Measurements from ENCODE around the gene NPM3.

The NPM3 gene

DNA sequence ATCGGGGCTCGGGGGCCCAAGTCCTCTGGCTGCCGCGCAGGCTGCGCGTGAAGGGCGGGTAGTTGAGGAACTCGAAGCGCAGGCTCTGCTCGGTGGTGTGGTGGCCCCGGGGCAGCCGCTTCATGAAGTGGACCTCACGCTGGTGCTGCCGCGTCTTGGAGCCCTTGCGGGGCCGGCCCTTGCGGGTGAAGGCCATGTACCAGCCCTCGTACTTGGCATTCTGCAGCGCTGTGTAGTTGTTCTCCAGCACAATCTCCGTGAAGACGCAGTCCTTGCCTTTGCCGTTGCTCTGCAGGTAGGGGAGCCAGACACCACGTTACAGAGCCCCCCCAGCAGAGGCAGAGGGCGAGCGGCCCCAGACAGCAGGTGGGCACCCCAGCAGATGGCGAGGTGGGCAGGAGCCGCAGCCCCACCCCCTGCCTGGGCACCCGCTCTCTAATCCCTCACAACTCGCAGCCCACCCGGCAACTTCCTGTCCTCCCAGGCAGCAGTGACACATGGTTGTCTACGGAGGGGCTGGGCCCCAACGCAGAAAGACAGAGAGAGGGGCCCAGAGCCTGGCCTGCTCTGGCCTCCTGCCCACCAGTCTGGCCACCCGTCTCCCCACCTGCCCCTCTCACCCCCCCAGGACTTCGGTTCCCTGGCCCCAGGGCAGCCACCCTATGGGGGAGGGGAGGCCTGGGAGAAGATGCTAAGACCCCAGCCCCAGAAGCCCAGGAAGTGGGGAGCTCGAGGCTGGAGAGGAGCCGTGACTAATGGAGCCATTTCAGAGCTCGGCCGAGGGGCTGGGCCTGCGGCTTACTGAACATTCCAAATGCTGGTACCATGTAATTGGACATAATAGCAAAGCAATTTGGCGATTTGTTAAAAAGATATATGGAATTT lies 12.7 kb downstream of the NPM3 start:
- Histone ChIP-seq H3K4me3 (ENCODE audit: low read depth, low read length) (no peak overlapping the region), H3K27me3 (ENCODE audit: control insufficient read depth, insufficient read depth, low read length) (peaks cover 43% of the 10 kb centered on the region), H3K9ac (ENCODE audit: low read depth, low read length) (no peak overlapping the region), H3K36me3 (ENCODE audit: control insufficient read depth, insufficient read depth, low read length) (no peaks in the 10 kb centered on the region), H3K4me1 (ENCODE audit: control insufficient read depth, insufficient read depth, low read length) (peaks cover 11% of the 10 kb centered on the region), H3K9me3 (ENCODE audit: control insufficient read depth, insufficient read depth, low read length) (no peaks in the 10 kb centered on the region)

DNA sequence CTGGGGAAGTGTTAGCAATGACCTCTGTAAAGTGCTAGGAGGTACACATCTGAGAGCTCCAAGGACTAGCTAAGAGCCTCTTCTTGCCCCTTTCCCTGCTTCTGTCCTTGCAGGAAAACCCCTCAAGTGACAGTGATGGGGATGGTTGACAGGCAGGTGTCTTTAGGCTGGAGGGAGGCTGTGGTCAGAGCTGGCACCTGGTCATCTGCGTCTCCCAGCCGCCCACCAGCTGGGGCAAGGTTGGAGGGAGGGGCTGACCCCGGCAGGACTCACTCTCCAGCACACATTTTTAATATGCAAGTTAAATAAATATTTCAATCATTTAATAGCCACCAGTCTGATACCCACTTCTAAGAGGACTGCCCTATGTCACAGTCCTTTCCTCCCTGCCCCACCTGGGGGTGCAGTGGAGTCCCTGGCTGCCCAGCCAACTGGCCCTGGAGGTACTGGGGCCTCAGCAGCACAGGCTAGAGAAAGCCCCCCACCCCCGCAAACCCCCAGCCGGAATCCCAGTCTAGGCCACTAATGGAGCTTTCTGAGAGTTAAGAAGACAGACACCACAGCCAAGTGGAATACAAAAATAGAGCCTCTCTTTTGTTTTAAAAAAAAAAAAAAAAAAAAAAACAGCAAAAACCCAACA lies 13.6 kb downstream of the NPM3 start:
- H3K9me3 ChIP-seq (ENCODE audit: control insufficient read depth, insufficient read depth, low read length) = no peaks in the 10 kb centered on the region
- peaks cover 34% of the 10 kb centered on the region for H3K27me3 ChIP-seq (ENCODE audit: control insufficient read depth, insufficient read depth, low read length)

DNA sequence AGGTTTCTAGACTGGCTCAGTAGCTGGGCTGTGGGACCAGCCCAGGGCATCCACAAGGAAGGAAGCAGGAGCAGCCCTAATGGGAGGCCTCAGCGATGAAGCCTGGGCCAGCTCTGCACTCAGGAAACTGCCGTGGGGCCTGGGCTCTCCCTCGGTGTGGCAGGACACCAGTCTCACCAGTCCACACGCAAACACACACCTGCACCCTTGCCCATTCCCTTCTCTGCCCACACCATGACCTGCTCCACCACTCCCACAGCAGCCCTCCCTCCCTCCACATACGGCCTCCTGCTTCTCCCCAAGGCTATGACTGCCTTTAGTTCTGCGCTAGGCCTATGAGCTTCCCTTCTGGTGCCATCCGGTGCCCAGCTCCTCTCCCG lies 14.5 kb downstream of the NPM3 start:
- Histone ChIP-seq H3K4me1 (ENCODE audit: control insufficient read depth, insufficient read depth, low read length) (peaks cover 10% of the 10 kb centered on the region), H3K4me3 (ENCODE audit: low read depth, low read length) (no peak overlapping the region), H3K9me3 (ENCODE audit: control insufficient read depth, insufficient read depth, low read length) (no peaks in the 10 kb centered on the region), H3K9ac (ENCODE audit: low read depth, low read length) (no peak overlapping the region), H3K27me3 (ENCODE audit: control insufficient read depth, insufficient read depth, low read length) (peaks cover 26% of the 10 kb centered on the region), H3K36me3 (ENCODE audit: control insufficient read depth, insufficient read depth, low read length) (no peaks in the 10 kb centered on the region)

More for the DNA sequence above, 13.6 kb downstream of the NPM3 start:
- peaks cover 11% of the 10 kb centered on the region for H3K4me1 ChIP-seq (ENCODE audit: control insufficient read depth, insufficient read depth, low read length)
- no peak overlapping the region for H3K9ac ChIP-seq (ENCODE audit: low read depth, low read length)
- no peak overlapping the region for H3K4me3 ChIP-seq (ENCODE audit: low read depth, low read length)
- H3K36me3 ChIP-seq (ENCODE audit: control insufficient read depth, insufficient read depth, low read length) = no peaks in the 10 kb centered on the region

DNA sequence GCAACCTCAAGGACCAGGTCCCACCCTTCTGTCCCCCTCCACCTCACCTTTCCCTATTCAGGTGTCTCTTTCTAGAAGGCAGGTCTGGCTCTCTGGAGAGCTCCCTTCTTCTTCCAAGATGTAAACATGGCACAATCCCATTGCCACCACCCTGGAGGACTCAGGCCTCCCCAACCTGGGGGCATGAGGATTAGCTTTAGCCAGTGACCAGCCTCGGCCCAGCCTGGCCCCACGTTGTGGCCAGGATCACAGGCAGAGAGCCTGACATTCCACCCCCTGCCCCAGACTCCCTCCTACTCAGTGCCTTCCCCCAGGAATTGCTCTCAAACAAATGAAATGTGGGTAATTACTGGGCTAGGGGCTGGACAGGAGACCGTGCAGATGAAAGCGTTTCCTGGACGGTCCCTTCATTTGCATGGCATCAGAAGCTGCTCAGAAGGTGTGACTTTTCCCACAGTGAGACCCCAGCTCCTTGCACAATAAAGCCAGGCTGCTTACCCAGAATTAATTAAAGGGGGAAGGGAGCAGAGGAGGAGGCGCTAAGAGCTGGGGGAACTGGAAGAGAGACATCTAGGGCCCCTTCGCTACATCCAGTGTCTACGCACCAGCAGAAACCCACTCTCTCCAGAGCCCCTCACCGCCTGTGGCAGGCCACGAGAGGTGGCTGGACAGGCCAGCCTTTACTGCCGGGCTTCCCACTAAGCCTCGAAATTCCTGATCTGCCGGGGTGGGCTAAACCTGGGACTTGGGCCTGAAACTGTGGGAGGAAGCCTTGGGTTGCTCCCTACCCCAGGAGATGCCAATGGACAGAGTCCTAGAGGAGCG lies 15.1 kb downstream of the NPM3 start:
- H3K4me1 ChIP-seq (ENCODE audit: control insufficient read depth, insufficient read depth, low read length) = peaks cover 6% of the 10 kb centered on the region
- no peaks in the 10 kb centered on the region for H3K36me3 ChIP-seq (ENCODE audit: control insufficient read depth, insufficient read depth, low read length)
- H3K9ac ChIP-seq (ENCODE audit: low read depth, low read length) = no peak overlapping the region
- H3K27me3 ChIP-seq (ENCODE audit: control insufficient read depth, insufficient read depth, low read length) = peaks cover 20% of the 10 kb centered on the region
- H3K4me3 ChIP-seq (ENCODE audit: low read depth, low read length) = no peak overlapping the region
- H3K9me3 ChIP-seq (ENCODE audit: control insufficient read depth, insufficient read depth, low read length) = no peaks in the 10 kb centered on the region

DNA sequence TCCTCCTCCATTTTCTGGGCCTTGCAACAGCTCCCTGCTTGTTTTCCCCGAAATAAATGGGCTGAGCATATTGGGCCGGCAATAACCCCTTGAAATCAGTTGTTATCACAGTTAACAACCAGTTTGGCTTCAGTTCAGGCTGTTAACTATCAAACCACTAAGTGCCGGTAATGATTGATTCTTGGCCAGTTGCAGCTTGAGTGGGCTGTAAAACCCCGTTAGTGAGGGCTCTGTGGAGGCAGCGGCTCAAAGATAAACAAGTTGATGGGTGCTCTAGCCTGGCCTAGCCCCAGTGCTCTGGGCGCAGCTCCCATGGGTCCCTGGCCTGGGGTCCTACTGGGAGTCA lies 15.7 kb downstream of the NPM3 start:
- H3K9me3 ChIP-seq (ENCODE audit: control insufficient read depth, insufficient read depth, low read length) = no peaks in the 10 kb centered on the region
- no peak overlapping the region for H3K4me3 ChIP-seq (ENCODE audit: low read depth, low read length)
- H3K27me3 ChIP-seq (ENCODE audit: control insufficient read depth, insufficient read depth, low read length) = peaks cover 14% of the 10 kb centered on the region
- peaks cover 2% of the 10 kb centered on the region for H3K4me1 ChIP-seq (ENCODE audit: control insufficient read depth, insufficient read depth, low read length)
- H3K36me3 ChIP-seq (ENCODE audit: control insufficient read depth, insufficient read depth, low read length) = no peaks in the 10 kb centered on the region
- H3K9ac ChIP-seq (ENCODE audit: low read depth, low read length) = no peak overlapping the region

DNA sequence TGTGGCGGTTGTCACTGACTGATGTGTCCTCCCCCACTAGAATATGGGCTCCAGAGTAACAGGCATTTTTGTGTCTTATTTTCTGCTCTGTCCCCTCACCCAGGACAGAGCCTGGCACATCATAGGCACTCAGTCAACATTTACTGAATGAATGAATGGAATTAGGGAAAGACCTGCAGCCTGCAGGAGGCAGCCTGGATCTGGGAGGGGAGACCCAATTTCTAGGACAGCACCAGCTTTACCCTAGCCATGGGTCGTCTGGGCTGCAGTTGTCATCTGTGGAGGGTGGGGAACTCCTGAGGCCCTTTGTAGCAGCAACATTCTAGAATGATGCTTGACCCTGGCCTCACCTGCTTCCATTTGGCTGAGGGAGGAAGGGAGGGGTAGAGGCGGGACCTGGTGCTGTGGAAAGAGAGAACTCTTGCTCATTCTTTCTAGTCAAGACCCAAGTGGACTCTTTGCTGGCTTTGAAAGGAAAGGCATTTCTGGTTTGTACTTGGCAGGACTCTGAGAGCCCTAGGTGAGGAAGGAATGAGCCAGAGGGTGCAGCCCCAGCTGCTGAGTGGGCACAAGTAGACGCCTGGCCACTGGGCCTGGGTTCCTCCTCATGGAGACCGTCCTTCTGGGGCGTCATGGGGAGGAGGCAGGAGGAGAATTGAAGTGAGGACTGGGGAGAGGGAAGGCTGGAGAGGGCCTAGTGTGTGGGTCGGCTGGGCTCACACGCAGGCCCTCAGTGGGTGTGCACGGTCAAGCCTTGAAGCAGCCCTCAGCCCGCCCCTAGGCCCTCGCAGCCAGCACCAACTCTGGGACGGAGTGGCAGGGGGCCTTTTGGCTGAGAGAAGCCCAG lies 16.3 kb downstream of the NPM3 start:
- no peaks in the 10 kb centered on the region for H3K9me3 ChIP-seq (ENCODE audit: control insufficient read depth, insufficient read depth, low read length)
- no peak overlapping the region for H3K4me3 ChIP-seq (ENCODE audit: low read depth, low read length)
- peaks cover 8% of the 10 kb centered on the region for H3K27me3 ChIP-seq (ENCODE audit: control insufficient read depth, insufficient read depth, low read length)
- H3K4me1 ChIP-seq (ENCODE audit: control insufficient read depth, insufficient read depth, low read length) = peaks cover 1% of the 10 kb centered on the region
- H3K9ac ChIP-seq (ENCODE audit: low read depth, low read length) = no peak overlapping the region
- H3K36me3 ChIP-seq (ENCODE audit: control insufficient read depth, insufficient read depth, low read length) = no peaks in the 10 kb centered on the region

DNA sequence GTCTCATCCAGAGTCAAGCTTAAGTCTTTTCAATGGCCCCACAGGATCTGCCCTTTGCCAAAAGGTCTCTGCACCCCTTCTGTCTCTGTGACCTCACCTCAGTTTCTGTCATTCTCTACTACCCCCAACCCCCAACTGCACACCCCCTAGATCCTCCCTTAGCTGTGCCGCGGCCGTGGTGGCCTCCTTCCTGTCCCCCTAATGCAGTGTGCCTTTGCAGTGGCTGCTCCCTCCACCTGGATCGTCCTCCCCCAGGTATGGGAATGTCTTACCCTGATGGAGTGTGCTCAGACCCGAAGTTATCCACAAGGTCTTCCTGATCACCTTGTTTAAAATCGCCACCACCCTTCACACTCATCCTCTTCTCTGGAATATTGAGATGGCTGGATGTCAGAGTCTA lies 16.9 kb downstream of the NPM3 start:
- no peaks in the 10 kb centered on the region for H3K36me3 ChIP-seq (ENCODE audit: control insufficient read depth, insufficient read depth, low read length)
- H3K9ac ChIP-seq (ENCODE audit: low read depth, low read length) = no peak overlapping the region
- no peaks in the 10 kb centered on the region for H3K4me1 ChIP-seq (ENCODE audit: control insufficient read depth, insufficient read depth, low read length)
- H3K9me3 ChIP-seq (ENCODE audit: control insufficient read depth, insufficient read depth, low read length) = no peaks in the 10 kb centered on the region
- peaks cover 3% of the 10 kb centered on the region for H3K27me3 ChIP-seq (ENCODE audit: control insufficient read depth, insufficient read depth, low read length)
- H3K4me3 ChIP-seq (ENCODE audit: low read depth, low read length) = no peak overlapping the region

DNA sequence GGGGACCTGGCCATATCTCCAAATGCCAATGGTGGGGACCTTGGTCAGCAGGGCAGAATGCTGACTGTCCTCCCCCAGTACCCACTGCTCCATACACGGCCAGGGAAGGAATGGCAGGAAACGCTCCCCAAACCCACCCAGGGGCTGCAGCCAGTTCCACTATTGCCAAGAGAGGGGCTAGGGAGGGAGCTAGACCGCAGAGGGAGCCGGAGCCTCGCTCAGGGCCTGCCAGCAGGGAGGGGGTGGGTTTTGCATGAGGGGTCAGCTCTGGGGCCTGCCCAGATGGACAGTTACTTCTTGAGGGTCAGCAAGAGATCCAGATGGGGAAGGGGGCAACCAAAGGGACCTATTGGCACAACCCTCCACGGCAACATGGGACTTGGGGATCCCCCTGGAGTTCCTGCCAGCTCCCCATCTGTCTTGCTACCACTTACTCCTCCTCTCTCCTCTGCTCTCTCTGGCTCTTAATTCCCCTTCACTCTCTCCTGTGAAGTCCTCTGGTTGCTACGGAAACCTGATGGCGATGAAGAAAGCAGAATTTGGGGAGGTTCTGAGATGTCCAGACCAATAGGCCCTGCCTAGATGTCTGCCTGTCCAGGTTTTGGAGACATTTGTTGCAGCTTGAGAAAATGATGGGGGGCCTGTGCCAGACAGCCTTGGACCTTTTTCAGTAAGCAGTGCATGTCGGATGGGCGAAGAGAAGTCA lies 20.0 kb downstream of the NPM3 start:
- Histone ChIP-seq H3K9ac (ENCODE audit: low read depth, low read length) (no peak overlapping the region), H3K27me3 (ENCODE audit: control insufficient read depth, insufficient read depth, low read length) (peaks cover 5% of the 10 kb centered on the region), H3K36me3 (ENCODE audit: control insufficient read depth, insufficient read depth, low read length) (no peaks in the 10 kb centered on the region), H3K4me1 (ENCODE audit: control insufficient read depth, insufficient read depth, low read length) (no peaks in the 10 kb centered on the region), H3K9me3 (ENCODE audit: control insufficient read depth, insufficient read depth, low read length) (no peaks in the 10 kb centered on the region), H3K4me3 (ENCODE audit: low read depth, low read length) (no peak overlapping the region)

DNA sequence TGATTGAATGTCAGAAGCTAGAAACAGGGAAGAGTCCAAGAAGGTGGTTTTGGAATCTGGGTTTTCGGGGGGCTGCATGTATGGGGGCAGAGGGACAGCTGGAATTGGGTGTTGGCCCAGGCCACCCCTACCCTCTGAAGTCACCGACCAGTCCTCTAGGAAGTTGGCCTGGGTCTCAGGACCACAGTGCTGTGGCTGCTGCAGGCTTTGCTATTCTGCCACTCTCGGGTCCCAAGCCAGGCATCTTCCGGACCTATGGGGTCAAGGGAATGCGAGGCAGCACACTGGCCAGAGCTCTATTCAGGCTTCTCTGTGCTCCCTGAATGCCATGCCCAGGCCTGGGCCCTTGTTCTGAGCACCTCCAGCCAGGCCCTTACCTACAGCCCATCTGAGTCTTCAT lies 20.5 kb downstream of the NPM3 start:
- Histone ChIP-seq H3K4me3 (ENCODE audit: low read depth, low read length) (no peak overlapping the region), H3K36me3 (ENCODE audit: control insufficient read depth, insufficient read depth, low read length) (no peaks in the 10 kb centered on the region), H3K4me1 (ENCODE audit: control insufficient read depth, insufficient read depth, low read length) (no peaks in the 10 kb centered on the region), H3K27me3 (ENCODE audit: control insufficient read depth, insufficient read depth, low read length) (peaks cover 6% of the 10 kb centered on the region), H3K9me3 (ENCODE audit: control insufficient read depth, insufficient read depth, low read length) (no peaks in the 10 kb centered on the region), H3K9ac (ENCODE audit: low read depth, low read length) (no peak overlapping the region)

DNA sequence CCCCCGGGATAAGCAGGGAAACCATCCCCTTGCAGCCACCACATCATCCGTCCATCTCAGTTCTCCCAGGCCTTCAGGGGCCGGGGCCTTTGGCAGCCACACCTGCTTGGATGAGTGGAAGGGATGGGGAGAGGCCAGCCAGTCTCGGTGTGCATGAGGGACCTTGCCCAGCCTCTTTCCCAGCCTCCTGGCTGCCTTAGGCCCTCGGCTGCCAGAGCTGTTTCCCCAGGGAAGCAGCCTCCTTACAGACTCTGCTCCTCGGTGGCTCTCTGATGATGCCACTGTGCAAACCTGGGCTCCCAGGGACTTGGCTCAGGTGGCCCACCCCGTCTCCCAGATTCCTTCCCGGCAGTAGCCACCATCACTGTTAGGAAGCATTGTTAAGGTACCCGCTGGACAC lies 22.0 kb downstream of the NPM3 start:
- no peak overlapping the region for H3K4me3 ChIP-seq (ENCODE audit: low read depth, low read length)
- no peaks in the 10 kb centered on the region for H3K9me3 ChIP-seq (ENCODE audit: control insufficient read depth, insufficient read depth, low read length)
- H3K4me1 ChIP-seq (ENCODE audit: control insufficient read depth, insufficient read depth, low read length) = no peaks in the 10 kb centered on the region
- H3K27me3 ChIP-seq (ENCODE audit: control insufficient read depth, insufficient read depth, low read length) = peaks cover 7% of the 10 kb centered on the region
- H3K36me3 ChIP-seq (ENCODE audit: control insufficient read depth, insufficient read depth, low read length) = no peaks in the 10 kb centered on the region
- no peak overlapping the region for H3K9ac ChIP-seq (ENCODE audit: low read depth, low read length)

DNA sequence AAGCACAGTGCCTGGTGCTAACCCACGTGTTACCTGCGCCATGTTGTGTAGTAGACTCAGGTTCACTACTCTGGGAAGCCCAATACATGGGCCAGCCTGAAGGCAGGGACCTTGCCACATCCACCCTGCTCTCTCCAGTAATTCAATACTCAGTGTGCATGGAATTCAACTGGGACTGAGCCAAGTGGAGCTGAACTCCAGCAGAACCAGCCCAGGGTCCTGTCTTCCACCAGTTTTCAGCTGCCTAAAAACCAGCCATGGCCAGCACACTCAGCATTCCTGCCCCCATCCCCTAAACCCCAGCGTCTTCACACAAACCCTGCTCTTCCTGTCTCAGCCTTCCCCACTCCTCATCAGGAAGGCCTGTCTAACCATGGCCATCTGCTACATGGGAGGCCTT lies 22.7 kb downstream of the NPM3 start:
- Histone ChIP-seq H3K9ac (ENCODE audit: low read depth, low read length) (no peak overlapping the region), H3K9me3 (ENCODE audit: control insufficient read depth, insufficient read depth, low read length) (no peaks in the 10 kb centered on the region), H3K4me1 (ENCODE audit: control insufficient read depth, insufficient read depth, low read length) (no peaks in the 10 kb centered on the region), H3K27me3 (ENCODE audit: control insufficient read depth, insufficient read depth, low read length) (peaks cover 7% of the 10 kb centered on the region), H3K4me3 (ENCODE audit: low read depth, low read length) (no peak overlapping the region), H3K36me3 (ENCODE audit: control insufficient read depth, insufficient read depth, low read length) (no peaks in the 10 kb centered on the region)

Measured in iPS-15b (cell line).